NB4 (cell line): ENCODE data around the gene KRTAP21-3.

ENCODE experiments used
- DNase-seq: peaks from one replicate; pipeline ENCODE4 v3.0.0; 2010; ENCODE audit warnings: low read depth
- H3K4me3 ChIP-seq: one replicate; pipeline ENCODE4 v1.5.1; 2011; ENCODE audit warnings: mild to moderate bottlenecking, low read depth, low read length, moderate library complexity
- CTCF ChIP-seq: IDR thresholded peaks from one replicate; pipeline ENCODE4 v1.5.1; 2012; ENCODE audit warnings: low read depth, low read length
- MAX ChIP-seq: IDR thresholded peaks from 2 replicates; pipeline ENCODE4 v1.6.1; 2011; ENCODE audit warnings: low read depth, low read length
- MYC ChIP-seq: IDR thresholded peaks from 2 replicates; pipeline ENCODE4 v1.6.1; 2011; ENCODE audit warnings: low read depth, low read length
- POLR2A ChIP-seq: IDR thresholded peaks from 2 replicates; pipeline ENCODE4 v1.6.1; 2011; ENCODE audit warnings: mild to moderate bottlenecking; ENCODE audit not compliant: insufficient read length; ENCODE audit errors: extremely low read depth

Gene KRTAP21-3

GRCh38 chr21:30733026-30733425 is 14.4 kb upstream of the KRTAP21-3 start:
- DNase-seq, result no peak
- no peak overlapping the region for H3K4me3 ChIP-seq
- no peak for TF ChIP-seq MAX
- no peak for TF ChIP-seq MYC
- TF ChIP-seq CTCF, result no peak
- TF ChIP-seq POLR2A, result no peak

GRCh38 chr21:30726726-30727125 is 8.1 kb upstream of the KRTAP21-3 start:
- TF ChIP-seq MYC (no peak), CTCF (no peak), MAX (no peak), POLR2A (no peak)
- H3K4me3 ChIP-seq, result no peak overlapping the region
- DNase-seq, result no peak

GRCh38 chr21:30719401-30719800 is 824 bp upstream of the KRTAP21-3 start:
- no peak overlapping the region for H3K4me3 ChIP-seq
- no peak for TF ChIP-seq MYC
- TF ChIP-seq MAX, result no peak
- TF ChIP-seq POLR2A, result no peak
- DNase-seq, result no peak

GRCh38 chr21:30717105-30717504 is 1.5 kb downstream of the KRTAP21-3 start:
- TF ChIP-seq CTCF (no peak), MYC (no peak), MAX (no peak), POLR2A (no peak)
- no peak overlapping the region for H3K4me3 ChIP-seq
- no peak for DNase-seq

- H3K4me3 ChIP-seq, result no peak overlapping the region
- TF ChIP-seq POLR2A, result no peak
- no peak for TF ChIP-seq MAX
- TF ChIP-seq CTCF, result no peak
- DNase-seq, result no peak
Measured at GRCh38 chr21:30714946-30715345, 3.6 kb downstream of the KRTAP21-3 start.

GRCh38 chr21:30714456-30714855 is 4.1 kb downstream of the KRTAP21-3 start:
- TF ChIP-seq CTCF, result peak; percentile 3
- TF ChIP-seq POLR2A, result no peak
- H3K4me3 ChIP-seq, result no peak overlapping the region
- peak; percentile 1 for DNase-seq
